Measurements from ENCODE around the gene EGFL7. TPM values are rescaled to one million over a fixed set of nuclear protein-coding genes. Genes with fewer than 3 reads are reported as not detected.

The EGFL7 gene
- polyA plus RNA-seq, 1 of the 3 experiments (the other 2 are of a cell fraction) = 43.0 TPM

DNA sequence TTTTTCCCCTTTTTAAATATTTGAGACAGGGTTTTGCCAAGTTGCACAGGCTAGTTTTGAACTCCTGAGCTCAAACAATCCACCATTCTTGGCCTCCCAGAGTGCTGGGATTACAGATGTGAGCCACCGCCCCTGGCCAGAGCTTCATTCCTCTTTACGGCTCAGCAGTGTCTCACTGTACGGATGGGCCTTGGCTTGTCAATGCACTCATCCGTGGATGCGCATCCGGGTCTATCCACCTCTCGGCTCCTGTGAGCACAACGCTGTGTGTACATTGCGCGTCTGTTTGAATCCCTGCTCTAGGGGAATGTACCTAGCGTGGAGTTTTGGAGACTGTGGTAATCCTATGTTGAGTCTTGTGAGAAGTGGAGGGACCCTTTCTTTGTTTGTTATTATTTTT is 10.9 kb upstream of the EGFL7 start:
- CTCF ChIA-PET = interaction anchor here (0.7 to 1.9 kb wide), 4 partner anchors 10 to 164 kb away, joined by 3 to 8 read pairs (median 4); no protein-coding TSS in a partner anchor
- no peaks in the 10 kb centered on the region for H3K27me3 ChIP-seq (ENCODE audit: insufficient read depth)
- DNase-seq = no peak
- H3K4me2 ChIP-seq = no peak overlapping the region
- no peaks in the 10 kb centered on the region for H3K79me2 ChIP-seq (ENCODE audit: insufficient read depth)
- no peak overlapping the region for H2AFZ ChIP-seq (ENCODE audit: low read depth)
- peaks cover 5 to 21% of the 10 kb centered on the region in 2 experiments; a peak in 2 of 4 replicates for H3K4me1 ChIP-seq (ENCODE audit: control insufficient read depth in 1 of 2, insufficient read depth in 2 of 2, low read depth in 1 of 2, low read length in 1 of 2)
- no peak overlapping the region for H3K9ac ChIP-seq
- H3K36me3 ChIP-seq (replicated peaks in 1 of 2; ENCODE audit: control insufficient read depth in 1 of 2, insufficient read depth in 2 of 2, low read length in 1 of 2) = no peaks in the 10 kb centered on the region
- H3K9me2 ChIP-seq = no peaks in the 10 kb centered on the region
- no peaks in the 10 kb centered on the region for H3K9me3 ChIP-seq
- no peak overlapping the region for H3K4me3 ChIP-seq (ENCODE audit: low read depth in 2 of 2, low read length in 1 of 2)
- POLR2A ChIA-PET = no interaction called here
- WGBS (ENCODE audit: low lambda C conversion rate) = 88% methylated on average over 10 of the region's 11 CpGs
- no peaks in the 10 kb centered on the region for H3F3A ChIP-seq (replicated peaks; ENCODE audit: insufficient read depth)
- H4K20me1 ChIP-seq (ENCODE audit: insufficient read depth) = no peaks in the 10 kb centered on the region
- H3K27ac ChIP-seq (ENCODE audit: low read depth in 2 of 2, low read length in 1 of 2) = no peak overlapping the region
- TF ChIP-seq, protein P1, sequence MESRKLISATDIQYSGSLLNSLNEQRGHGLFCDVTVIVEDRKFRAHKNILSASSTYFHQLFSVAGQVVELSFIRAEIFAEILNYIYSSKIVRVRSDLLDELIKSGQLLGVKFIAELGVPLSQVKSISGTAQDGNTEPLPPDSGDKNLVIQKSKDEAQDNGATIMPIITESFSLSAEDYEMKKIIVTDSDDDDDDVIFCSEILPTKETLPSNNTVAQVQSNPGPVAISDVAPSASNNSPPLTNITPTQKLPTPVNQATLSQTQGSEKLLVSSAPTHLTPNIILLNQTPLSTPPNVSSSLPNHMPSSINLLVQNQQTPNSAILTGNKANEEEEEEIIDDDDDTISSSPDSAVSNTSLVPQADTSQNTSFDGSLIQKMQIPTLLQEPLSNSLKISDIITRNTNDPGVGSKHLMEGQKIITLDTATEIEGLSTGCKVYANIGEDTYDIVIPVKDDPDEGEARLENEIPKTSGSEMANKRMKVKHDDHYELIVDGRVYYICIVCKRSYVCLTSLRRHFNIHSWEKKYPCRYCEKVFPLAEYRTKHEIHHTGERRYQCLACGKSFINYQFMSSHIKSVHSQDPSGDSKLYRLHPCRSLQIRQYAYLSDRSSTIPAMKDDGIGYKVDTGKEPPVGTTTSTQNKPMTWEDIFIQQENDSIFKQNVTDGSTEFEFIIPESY (IDR thresholded peaks at IDR 0.05; ENCODE audit: borderline replicate concordance, low read depth) = no peak
- TF ChIP-seq TAF1 (IDR thresholded peaks at IDR 0.05; ENCODE audit: borderline replicate concordance, low read depth, low read length) = no peak
- no peak for TF ChIP-seq YY1 (IDR thresholded peaks at IDR 0.05; ENCODE audit: low read depth)
- TF ChIP-seq RAD21 (IDR thresholded peaks at IDR 0.05; ENCODE audit: low read length) = no peak
- TF ChIP-seq, protein P2, sequence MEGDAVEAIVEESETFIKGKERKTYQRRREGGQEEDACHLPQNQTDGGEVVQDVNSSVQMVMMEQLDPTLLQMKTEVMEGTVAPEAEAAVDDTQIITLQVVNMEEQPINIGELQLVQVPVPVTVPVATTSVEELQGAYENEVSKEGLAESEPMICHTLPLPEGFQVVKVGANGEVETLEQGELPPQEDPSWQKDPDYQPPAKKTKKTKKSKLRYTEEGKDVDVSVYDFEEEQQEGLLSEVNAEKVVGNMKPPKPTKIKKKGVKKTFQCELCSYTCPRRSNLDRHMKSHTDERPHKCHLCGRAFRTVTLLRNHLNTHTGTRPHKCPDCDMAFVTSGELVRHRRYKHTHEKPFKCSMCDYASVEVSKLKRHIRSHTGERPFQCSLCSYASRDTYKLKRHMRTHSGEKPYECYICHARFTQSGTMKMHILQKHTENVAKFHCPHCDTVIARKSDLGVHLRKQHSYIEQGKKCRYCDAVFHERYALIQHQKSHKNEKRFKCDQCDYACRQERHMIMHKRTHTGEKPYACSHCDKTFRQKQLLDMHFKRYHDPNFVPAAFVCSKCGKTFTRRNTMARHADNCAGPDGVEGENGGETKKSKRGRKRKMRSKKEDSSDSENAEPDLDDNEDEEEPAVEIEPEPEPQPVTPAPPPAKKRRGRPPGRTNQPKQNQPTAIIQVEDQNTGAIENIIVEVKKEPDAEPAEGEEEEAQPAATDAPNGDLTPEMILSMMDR (IDR thresholded peaks at IDR 0.05) = no peak
- TF ChIP-seq, protein P3, sequence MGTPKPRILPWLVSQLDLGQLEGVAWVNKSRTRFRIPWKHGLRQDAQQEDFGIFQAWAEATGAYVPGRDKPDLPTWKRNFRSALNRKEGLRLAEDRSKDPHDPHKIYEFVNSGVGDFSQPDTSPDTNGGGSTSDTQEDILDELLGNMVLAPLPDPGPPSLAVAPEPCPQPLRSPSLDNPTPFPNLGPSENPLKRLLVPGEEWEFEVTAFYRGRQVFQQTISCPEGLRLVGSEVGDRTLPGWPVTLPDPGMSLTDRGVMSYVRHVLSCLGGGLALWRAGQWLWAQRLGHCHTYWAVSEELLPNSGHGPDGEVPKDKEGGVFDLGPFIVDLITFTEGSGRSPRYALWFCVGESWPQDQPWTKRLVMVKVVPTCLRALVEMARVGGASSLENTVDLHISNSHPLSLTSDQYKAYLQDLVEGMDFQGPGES (IDR thresholded peaks at IDR 0.05; ENCODE audit: low read depth, low read length) = no peak

DNA sequence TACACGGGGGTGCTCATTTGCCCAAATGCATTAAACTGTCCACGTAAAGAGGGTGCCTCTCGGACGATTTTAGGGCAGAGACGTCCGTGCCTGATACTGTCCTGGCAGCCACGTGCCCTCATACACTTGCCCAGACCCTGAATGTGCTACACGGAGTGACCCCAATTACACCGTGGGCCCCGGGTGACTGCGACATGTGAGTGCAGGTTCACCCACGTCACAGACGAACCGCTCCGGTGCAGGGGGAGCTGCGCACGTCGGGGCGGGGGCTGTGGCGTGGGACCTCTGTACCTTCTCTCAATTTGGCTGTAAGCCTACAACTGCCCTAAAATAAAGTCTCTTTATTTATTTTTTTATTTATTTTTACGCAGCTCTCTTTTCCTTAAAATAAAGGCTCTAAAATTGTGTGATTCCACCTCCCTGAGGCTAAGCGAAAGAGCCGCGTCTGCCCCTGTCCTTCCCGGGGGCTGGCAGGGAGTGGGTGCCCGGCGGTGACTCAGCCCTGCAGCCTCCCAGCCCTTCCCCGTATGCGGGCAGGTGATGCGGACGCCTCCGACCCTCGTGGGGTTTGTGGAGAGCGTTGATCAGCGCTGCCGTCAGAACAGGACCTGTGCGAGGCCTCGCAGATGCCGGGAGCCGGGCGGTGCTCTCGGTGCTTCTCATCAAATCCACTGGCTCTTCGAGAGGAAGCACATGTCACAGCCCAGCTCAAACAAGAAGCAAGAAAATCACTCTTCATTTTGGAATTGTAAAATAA is 9.2 kb upstream of the EGFL7 start:
- ChIA-PET POLR2A (no interaction called here), CTCF (interaction anchor here (0.6 to 1.3 kb wide), 2 partner anchors 14 to 19 kb away, joined by 3 to 4 read pairs; no protein-coding TSS in a partner anchor)
- Histone ChIP-seq H3K9me2 (no peaks in the 10 kb centered on the region), H3K36me3 (replicated peaks in 1 of 2; ENCODE audit: control insufficient read depth in 1 of 2, insufficient read depth in 2 of 2, low read length in 1 of 2) (no peaks in the 10 kb centered on the region), H3K4me2 (no peak overlapping the region), H3K4me1 (ENCODE audit: control insufficient read depth in 1 of 2, insufficient read depth in 2 of 2, low read depth in 1 of 2, low read length in 1 of 2) (peaks cover 5 to 17% of the 10 kb centered on the region in 2 experiments; a peak in 2 of 4 replicates), H3F3A (replicated peaks; ENCODE audit: insufficient read depth) (no peaks in the 10 kb centered on the region), H3K9ac (no peak overlapping the region), H3K4me3 (ENCODE audit: low read depth in 2 of 2, low read length in 1 of 2) (no peak overlapping the region), H3K79me2 (ENCODE audit: insufficient read depth) (no peaks in the 10 kb centered on the region), H2AFZ (ENCODE audit: low read depth) (no peak overlapping the region), H4K20me1 (ENCODE audit: insufficient read depth) (no peaks in the 10 kb centered on the region), H3K27me3 (ENCODE audit: insufficient read depth) (no peaks in the 10 kb centered on the region), H3K9me3 (no peaks in the 10 kb centered on the region), H3K27ac (ENCODE audit: low read depth in 2 of 2, low read length in 1 of 2) (no peak overlapping the region)
- no peak for DNase-seq
- WGBS (ENCODE audit: low lambda C conversion rate) = 72% methylated on average over 29 of the region's 43 CpGs
- TF ChIP-seq, protein P2 (IDR thresholded peaks at IDR 0.05) = no peak

Data from SK-N-SH (cell line).